DMS114 treated with DMSO at 0.1 percent for 48 hours (cell line): Measurements from ENCODE around the gene RNASEL.

ENCODE experiments used
- DNase-seq: peaks from one replicate; lab custom pipeline; 2025; ENCODE audit not compliant: unreplicated experiment; lab: John Stamatoyannopoulos, UW

The RNASEL gene

DNA sequence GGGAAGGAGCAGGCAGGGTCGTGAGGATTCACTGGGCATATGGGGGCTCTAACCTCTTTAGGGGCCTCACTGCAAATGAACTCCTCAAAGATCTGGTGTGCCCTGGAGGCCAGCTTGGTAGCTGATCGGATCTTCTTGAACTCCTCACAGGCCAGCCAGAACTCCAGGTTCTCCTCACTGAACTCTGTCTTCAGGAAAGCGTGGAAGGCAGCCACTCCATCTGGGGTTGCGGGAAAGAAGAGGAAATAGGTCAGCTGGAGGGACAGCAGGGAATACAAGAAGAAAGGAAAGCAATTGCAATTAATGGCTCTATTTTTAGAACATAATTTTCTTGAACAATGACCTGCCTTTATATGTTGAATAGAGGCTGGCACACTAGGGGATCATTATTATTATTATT lies 12.9 kb upstream of the RNASEL start:
- DNase-seq: no peak

DNA sequence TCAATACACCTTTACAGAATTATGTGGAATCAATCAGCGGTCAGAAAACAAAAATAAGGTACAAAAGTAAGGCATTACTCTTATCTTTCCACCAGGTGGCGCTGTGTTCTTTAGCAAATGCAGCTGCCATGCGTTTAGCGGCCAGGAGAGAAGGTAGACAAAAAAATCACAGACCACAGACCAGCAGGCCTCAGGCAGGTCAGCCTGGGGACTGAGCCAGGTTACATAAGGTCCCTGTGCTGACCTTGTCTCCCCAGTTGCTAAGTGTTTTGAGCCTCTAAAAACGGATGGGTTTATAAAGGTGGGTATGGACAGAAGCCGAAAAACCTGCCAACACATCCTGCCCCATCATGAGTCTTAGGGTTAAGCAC lies 12.3 kb upstream of the RNASEL start:
- peak; percentile 69 for DNase-seq

DNA sequence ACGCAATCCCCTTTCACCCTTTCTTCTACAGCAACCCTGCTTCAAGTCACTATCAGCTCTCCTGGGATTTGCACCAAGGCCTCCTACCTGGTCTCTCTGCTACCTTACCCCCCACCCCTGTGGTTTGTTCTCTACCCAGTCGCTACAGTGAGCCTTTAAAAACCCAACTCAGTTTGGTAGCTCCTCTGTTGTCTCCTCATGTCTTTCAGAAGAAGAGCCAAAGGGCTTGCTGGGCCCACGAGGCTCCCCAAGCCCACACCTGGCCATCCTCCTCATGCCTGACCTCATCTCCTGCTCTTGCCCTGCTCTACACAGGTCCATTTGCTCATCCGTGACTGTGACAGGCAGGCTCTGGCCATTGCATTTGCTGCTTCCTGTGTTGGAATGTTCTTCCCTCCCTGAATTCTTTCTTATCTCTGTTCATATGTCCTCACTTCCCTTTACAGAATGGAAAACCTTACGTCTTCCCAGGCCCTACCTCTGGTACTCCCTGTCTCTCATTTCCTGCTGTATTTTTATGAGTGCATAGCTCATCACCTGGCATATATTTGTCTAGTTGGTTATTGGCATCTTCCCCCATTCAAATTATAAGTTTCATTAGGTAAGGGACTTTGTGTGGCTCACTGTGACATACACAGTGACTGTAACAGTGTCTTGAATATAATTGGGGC lies 11.8 kb upstream of the RNASEL start:
- no peak for DNase-seq

DNA sequence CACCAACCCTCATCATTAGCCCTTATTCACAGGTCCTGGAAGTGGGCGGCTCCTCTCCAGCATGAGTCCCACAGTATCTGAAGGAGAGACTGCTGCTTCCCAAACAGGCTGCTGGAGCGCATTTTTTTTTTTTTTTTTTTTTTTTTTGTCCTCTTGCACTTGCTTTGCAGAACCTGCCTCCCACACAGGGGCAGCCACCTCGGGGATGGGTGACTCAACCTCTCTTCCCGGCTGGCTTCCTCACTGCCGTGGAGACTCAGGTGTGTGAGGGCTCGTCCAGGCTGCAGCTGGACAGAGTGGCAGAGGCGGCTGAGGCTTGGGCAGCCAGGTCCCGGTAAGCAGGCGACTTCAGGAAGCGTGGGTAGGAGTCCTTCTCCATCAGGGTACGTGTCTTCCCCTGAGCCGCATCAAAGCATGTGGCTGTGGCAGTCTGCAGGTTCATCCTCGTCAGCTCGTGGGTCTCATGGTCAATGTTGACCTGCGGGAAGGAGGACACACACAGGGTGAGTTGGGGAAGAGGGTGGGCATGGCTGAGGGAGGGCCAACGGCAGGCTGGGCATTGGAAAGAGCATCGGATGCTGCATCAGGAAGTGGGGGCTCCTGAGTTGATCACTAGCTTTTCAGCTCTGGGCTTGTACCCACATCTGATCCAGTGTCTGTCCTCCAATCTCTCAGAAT lies 11.1 kb upstream of the RNASEL start:
- DNase-seq: no peak

DNA sequence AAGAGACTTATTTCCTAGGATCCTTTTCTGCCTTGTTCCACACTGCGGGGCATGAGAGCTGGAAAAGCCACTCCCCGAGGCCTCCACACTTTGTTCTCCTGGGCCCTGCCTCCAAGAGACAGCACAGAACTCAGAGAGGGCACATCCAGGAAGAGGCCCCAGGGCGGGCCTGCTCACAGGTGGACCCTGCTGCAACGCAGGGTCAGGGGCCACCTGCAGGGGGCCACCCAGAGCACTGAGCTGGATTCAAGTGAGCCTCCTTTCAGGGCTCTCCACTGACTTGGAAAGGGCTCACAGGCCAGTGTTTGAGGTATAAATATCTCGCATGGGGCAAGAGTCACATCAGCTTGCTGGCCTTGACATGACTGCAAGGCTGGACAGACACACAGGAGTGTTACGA lies 10.3 kb upstream of the RNASEL start:
- no peak for DNase-seq

DNA sequence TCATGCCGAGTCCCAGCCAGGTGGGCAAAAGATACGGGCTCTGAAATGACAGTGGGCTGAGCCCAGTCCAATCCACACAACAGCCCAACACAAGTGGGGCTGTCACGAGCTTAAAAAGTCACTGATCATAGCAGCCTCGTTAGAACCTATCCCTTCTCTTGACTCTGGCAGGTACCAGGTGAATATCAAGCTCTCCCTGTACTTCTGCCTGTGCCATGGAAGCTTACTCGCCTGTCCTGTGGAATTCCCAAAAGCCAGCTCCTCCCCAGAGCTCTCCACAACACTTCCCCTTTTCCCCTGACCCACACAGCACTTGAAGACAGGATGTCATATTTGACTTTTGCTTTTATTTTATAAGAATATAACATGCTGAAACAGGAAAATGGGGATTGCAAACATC lies 9.2 kb upstream of the RNASEL start:
- no peak for DNase-seq

DNA sequence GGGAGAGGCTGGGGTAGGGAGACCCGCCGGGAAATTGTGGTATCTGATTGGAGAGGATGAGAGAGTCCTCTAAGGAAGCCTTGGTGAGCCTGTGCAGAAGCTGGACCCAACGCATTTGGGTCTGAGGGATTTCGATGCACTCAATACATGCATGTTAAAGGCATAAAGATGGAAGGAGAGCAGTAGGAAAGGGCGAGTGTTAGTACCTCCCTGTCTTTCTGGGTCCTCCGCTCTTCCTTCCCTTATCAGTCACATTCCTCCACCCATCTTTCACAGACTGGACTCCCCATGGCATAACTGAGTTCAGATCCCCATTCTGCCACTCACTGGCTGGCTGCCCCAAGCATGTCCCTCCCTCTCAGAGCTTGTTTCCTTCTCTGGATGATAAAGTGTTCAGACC lies 7.9 kb upstream of the RNASEL start:
- DNase-seq: no peak

DNA sequence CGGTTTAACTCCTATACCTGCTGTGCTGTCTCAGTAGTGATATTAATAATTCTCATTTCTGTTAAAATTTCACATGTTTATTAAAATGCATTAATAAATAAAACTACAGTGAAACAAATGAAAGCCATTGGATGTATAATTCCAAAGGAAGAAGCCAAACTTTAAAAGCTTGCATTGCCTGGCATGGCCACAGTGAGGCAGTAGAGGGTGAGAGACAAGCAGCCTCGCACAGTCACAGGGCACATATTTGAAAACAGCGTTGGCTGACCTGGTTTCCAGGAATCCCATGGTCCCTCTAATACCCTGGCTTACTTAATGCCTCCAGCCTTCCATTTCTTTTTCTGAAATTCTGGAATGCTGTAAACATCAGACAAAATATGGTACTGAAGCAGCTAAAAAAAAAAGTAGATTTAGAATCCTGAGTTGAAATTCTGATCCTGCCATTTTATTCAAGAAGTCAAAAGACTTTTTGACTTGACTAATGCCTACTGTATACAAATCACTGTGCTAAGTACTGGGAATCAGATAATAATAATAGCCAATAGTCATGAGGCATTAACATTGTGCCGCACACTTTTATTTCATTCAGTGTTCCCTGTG lies 6.7 kb upstream of the RNASEL start:
- peak; percentile 11 for DNase-seq

DNA sequence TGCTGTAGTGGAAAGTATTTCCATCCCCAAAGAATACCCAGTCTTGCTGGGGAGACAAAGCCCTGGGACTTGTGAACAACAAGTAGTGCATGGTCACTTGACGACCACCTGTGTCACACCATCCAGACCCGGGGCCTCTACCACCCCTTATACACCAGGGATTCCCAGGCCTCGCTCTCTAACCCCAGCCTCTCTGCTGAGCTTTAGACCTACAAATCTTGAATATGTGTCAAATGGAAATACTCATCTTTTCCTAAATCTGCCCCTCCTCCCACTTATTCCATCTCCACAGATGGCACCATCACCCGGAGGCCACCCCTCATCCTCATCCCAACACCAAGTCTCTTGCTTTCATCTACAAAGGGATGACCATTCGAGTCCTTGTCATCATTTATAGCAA lies 875 bp upstream of the RNASEL start:
- DNase-seq: no peak

DNA sequence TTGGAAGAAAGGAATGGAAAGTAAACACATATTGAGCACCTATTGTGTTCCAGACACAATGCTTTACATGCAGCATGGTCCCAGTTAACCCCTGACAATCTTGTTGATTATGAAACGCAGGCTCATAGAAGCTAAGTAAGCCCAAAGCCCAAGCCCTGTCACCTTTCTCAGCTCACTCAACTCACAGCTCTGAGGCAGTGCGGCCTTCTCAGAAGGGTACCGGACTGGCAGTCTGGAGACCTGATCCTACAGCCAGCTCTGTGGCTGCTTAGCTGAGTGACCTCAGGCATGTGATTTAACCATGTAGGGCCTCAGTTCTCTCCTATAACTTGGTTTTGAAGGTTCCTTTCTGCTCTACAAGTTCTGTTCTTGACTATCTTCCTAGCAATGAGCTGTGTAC lies 464 bp upstream of the RNASEL start:
- no peak for DNase-seq

DNA sequence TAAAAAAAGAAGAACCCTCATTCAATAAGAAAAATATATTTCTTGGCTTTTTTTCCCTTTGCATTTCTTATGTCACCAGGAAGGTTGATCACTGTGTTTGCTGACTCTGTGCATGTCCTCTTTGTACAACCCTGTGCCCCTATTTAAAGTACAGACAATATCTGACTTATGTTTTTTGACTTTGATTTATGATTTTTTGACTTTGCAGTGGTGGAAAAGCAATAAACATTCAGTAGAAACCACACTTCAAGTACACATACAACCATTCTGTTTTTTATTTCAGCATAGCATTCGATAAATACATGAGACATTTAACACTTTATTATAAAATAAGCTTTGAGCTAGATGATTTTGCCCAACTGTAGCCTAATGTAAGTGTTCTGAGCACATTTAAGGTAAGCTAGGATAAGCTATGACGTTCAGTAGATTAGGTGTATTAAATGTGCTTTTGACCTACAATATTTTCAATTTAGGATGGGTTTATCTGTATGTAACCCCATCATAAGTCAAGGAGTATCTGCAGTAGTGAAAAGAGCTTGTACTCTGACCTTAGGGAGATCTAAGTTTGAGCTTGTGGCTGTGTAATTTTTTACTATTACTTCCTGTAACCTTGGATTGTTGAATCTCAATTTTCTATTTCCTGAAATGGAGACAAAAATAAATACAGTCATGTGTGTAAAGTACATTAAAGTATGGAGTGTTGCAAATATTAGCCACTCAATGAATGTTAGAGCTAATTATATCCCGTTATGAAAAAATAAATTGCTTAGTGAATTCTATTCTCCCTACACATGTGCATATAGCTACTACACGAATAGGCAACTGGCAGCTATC lies 1.2 kb downstream of the RNASEL start:
- no peak for DNase-seq

DNA sequence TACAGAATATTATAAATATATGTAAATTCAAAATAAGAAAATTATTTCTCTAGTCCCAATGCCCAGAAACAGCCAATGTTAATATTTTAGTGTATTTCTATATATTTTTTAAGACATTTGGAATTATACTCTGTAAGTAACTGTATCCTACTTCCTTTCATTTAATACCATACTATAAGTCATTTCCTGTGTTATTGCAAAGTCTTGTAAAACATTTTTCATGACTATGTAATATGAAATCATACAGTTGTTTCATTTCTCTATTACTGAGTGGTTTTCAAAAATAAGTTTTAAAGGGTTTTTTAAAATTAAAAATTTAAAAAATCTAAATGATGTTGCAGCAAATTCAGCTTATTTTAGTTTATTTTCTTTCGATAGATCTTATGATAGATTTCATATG lies 2.0 kb downstream of the RNASEL start:
- no peak for DNase-seq

DNA sequence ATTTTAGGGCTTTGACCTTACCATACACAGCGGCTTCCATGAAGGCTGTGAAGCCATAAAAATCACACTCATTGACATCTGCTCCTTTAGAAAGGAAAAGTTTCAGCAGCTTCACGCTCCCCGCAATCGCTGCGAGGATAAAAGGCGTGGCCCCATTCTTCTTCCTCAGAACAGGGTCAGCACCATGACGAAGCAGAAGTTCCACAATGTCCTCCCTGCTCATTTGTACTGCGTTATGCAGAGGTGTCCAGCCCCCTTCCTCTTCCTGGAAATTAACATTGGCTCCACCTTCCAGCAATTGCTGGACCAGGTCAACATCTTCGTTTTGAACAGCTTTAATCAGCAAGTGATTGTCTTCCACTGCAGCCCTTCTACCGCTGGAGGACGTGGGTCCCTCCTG lies 2.7 kb downstream of the RNASEL start:
- DNase-seq: no peak

DNA sequence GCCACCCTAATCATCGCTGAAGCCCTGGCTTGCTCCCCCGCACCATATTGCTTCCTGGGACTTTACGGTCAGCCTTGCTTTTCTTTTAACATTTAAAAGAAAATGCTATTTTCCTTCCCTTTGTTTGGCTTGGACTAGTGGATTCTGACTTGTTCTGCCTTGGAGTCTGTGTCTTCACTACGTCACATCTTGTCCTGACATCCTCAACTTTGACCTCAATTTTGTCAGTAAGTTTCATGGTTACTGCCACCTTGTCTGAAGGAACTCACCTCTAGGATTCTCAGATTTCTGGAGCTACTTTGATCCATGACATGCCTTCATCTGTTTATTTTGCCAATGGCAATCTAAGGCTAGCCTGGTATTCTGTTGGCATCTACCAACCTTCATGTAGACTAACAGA lies 4.3 kb downstream of the RNASEL start:
- no peak for DNase-seq

DNA sequence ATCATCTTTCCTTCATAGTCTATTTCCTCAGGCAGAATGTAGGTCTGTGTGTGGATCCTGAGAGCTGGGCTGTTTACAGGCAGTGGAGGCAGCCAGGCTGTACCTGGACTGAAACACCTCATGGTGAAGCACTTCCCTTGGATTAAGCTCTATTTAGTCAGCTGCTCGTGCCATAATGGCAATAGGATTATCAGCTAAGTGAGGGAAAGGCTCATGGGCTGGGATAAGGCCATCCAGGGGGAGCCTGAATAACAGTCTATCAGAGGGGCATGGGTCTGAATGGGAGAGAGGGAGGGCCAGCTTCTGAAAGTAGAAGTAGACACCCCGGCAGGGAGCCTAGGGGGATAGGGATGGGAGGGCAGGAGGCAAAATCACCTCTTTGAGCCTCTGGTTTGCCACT lies 8.3 kb downstream of the RNASEL start:
- no peak for DNase-seq

DNA sequence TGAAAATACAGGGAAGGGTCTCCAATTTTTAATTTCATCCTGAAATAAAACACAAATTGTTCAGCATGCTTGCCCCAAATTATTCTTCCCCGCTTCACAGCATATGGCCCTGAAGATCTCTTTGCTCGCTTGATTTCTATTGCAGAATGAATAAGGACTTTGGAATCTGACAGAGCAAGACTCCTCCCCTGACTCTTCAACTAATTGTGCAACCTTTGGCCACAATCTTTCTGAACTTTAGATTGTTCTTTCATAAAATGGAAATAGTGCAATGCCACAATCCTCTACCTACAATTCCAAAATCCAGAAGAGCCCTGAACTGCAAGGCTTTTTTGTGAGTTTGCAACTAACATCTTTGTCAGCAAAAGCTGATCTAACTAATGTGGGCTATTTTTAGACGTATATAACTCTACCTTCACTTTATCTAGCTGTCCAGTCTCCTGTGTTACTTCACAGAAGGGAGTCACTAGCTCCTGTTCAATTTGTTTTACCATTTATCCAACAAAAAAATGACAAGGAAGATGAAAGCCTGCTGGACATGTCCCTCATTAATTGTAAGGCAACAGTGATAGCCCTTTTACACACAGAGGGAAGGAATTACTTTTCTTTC lies 13.4 kb downstream of the RNASEL start:
- DNase-seq: no peak

DNA sequence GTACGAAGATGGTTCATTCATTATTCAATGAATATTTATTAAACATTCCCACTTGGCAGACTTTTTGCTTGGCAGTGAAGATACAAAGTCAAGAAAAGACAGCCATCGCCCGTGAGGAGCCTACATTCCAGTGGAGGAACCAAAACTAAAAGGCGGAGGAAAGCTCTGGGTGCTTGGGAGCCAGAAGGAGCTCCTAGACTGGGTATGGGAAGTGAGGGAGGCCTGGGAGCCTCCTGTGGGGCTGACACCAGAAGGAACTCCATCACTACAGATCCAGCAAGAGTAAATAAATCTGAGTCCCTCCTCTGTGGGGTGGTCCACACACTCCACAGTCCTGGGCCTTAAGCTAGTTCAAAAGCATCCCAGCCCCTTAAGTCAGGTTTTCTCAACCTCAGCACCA lies 14.9 kb downstream of the RNASEL start:
- no peak for DNase-seq

DNA sequence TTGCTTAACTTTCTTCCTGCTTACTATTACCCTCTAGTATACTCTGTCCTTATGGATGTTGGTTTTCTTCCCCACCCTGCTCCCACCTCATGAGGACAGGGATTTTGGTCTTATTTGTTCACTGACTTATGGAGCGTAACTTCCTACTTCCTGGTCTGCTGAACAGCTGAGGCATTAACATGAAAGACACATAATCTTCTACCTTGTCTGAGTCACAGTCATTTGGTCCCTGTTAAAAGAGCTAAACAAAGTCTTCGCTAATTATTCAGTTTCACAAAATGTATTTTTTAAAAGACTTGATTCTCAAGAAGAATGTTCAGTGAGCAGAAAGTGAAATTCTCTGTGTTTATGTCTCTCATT lies 18.5 kb downstream of the RNASEL start:
- DNase-seq: no peak

DNA sequence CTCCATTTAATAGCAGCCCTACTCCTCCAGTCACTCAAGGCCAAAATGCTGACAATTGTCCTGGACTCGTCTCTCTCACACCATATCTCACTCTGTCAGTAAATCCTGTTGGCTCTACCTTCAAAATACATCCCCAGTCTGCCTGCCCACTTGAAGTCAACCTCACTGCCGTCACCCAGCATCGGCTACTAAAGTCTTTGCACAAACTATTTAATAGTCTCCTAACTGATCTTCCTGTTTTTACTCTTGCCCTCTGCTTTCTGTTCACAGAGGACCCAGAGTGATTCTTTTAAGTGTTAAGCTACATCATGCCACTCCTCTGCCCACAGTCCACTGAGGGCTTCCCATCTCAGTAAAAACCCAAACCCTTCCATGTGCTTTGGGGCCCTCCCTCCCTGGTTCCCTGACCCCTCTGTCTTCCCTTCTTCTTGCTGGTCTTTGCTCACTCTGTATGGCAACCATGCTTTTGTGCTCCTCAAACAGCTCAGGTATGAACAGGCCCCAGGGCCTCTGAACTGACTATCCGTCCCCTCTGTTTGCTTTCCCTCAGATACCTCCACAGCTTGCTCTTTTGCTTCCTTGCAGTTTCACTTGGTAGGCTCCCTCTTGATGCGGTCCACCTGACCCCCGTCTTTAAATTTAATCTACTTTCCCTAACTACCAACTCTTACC lies 19.0 kb downstream of the RNASEL start:
- DNase-seq: no peak

DNA sequence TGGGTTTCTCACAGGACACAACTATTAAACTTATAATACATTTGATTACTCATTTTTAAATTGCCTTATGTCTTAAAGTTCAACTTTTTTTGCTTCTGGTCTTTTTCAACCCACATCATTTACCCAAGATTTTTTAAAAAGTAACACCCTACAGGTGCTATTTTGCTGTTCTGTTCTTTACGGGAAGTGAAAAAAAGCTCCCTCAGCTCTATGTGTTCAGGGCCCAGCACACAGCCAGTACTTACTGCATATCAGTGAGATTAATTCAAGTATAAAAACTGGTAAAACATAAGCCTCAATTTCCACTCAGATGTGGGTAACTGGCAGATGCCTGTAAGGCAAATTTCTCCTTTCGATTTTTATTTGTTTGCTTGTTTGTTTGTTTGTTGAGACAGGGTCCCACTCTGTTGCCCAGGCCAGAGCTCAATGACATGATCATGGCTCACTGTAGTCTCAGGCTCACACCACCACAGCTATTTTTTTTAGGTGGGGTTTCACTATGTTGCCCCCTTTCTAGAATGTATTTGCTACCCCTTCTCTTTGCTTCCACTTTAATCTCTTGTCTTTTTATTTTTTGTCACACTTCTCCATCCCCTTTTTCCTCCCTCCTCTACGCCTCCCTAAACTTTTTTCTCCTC lies 20.3 kb downstream of the RNASEL start:
- DNase-seq: no peak

DNA sequence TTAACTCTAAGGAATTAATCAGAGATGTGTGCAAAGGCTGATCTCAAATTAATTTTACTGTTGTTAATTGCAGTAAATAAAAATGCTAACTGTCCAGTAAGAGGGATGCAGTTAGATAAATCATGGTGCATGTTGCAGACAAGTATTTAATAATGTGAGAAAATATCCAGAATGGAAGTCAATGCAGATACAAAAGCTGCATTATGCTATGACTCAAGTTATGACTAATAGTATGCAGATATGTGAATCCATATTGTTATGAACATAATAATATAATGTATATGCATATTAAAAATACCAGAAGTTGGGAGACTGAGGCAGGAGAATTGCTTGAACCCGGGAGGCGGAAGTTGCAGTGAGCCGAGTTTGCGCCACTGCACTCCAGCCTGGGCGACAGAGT lies 21.4 kb downstream of the RNASEL start:
- DNase-seq: no peak
